Activated T-cell treated with anti-CD3 and anti-CD28 coated beads for 4 hours (primary cell): ENCODE measurements around the gene AKAP12.

Experiments
- DNase-seq: peaks from one replicate; pipeline ENCODE4 v3.0.0-alpha.2; 2020

Gene AKAP12

GRCh38 chr6:151284012-151284411 is 44.2 kb downstream of the AKAP12 start:
- no peak for DNase-seq

- no peak for DNase-seq
These were observed 44.8 kb downstream of the AKAP12 start for GRCh38 chr6:151284548-151285017.

GRCh38 chr6:151285122-151285521 is 45.4 kb downstream of the AKAP12 start:
- DNase-seq = no peak

DNA sequence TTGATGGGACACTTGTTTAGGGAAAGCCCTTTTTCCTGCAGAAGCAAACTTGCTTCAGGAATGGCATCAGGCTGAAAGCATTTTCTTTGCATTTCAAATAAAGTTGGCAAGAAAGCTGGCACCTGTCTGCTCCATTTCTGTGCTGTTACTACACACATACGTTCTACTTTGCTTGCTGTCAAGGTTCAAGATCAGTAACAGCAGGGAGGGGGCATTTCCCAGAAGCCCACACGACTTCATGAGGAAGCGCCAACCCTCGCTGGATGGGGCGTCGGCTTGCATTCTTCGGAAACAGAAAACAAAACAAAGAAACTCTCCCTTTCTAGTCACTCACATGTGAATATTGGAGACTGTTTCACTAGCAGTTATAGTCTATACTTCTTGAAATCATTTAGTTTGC is 46.4 kb downstream of the AKAP12 start:
- no peak for DNase-seq

DNA sequence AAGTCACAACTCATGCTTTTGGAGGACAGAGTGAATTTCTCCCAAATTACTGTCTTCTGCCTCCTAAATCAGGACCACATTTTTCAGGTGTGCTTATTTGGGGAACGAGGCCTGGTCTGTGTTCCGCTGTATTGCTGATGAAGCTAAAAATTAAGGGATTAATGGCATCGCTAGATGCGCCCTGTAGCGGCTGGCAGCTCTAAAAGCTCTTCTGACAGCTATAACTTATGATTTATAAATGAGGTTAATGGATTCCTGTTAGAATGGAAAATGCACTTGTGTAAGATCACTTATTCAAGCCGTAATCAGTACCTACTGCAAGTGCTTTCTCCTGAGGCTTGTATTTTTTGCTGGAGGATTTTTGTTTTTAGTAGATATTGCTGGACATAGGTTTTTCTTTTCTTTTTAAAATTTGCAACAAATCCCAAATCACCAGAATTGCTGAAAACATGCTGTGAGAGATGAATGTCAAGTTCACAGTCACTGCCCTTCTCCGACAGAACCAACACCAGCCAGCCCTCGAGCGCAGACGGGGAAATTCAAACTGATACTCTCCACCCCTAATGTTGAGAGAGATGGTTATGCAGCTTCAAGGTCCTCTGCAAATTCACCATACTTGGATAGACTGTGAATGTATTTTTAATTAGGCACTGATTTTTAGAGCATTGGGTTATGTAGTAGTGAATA is 49.1 kb downstream of the AKAP12 start:
- DNase-seq = no peak

GRCh38 chr6:151289399-151290007 is 49.7 kb downstream of the AKAP12 start:
- DNase-seq = no peak

GRCh38 chr6:151290877-151291721 is 51.3 kb downstream of the AKAP12 start:
- DNase-seq = no peak

- DNase-seq = no peak
These were observed 51.9 kb downstream of the AKAP12 start for GRCh38 chr6:151291722-151292059.

DNA sequence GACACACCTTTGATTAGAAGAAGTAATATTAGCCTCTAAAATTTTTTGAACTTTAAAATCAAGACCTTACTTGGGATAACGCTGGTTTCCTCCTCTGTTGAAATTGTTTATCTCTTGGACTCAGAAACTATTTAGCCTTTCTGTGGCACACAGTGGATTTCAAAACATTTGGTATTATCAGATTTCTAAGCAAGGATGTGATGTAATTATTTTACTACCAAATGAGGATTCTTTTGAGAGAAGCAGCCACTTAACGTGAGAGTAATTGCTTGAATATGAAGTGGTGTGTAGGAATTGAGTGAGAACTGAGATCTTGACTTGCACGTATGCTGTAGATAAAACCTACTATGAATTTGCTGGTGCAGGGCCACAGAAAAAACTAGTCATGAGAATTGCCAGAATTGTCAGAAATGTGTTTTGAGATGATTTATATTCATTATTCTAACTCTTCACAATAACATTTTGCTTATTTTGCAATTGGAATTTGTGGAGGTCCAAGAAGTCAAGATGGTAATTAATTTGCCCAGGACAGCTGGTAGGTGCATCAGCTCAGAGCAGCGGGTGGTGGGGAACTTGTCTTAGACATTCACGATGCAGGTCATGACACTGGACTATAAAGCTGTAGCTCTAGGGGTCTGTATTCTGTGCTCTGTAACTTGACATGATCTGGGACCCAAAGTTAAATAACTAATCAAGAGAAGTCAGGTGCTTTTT is 53.4 kb downstream of the AKAP12 start:
- DNase-seq = no peak

GRCh38 chr6:151293688-151294016 is 53.9 kb downstream of the AKAP12 start:
- no peak for DNase-seq

GRCh38 chr6:151294561-151295101 is 54.9 kb downstream of the AKAP12 start:
- DNase-seq = no peak

DNA sequence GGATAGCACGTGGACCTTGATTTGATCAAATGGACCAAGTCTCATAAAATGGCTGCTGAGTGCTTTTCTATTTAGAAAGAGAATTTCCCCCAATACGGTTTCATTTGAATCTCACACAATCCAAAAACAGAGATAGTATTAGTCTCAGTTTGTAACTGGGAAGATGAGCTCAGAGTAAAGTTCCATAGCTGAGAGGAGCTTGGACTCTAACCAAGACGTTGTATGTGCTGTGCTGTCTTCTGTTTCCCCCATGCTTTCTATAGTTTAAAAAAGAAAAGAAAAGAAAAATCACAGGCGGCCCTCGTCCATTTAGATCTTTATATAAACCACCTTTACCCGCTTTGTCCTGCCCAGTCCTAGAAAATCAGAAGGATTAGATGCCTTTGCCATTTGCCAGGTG is 58.1 kb downstream of the AKAP12 start:
- no peak for DNase-seq

DNA sequence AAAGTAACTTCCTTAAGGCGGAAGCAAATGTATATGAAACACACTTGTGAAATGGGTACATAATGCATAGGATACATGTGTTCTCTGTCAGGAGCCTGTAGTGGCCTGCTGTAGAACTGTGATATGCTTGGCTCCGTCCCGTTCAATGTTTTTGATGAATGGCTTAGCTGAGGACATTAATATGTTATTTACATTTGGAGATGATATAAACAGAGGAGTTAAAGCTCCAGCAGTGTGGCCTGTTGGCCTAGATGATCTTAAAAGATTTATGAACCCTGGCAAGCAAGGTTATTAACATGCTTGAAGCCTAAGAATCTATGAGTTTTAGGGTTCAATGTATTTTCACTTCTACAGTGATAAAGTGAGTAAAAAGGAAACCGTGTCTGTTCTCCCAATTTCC is 59.2 kb downstream of the AKAP12 start:
- DNase-seq = no peak

GRCh38 chr6:151300267-151300991 is 60.7 kb downstream of the AKAP12 start:
- DNase-seq = no peak

DNA sequence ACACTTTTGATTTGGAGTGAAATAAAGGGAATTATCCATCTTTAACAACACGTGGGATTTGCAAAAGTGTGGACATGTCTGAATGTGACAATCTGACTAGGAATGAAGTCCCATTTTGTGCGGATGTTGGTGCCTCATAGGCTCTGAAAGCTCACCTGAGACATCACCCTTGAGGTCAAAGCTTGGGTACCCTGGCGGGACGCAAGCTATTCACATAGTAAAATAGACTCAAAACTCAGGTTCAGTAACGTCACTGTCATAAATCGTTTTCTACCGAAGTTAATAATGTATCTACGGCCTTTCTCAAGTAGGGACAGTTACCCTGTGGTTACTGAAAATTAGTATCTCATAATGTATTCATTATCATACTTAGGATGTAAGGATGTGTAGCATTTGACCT is 61.8 kb downstream of the AKAP12 start:
- no peak for DNase-seq

DNA sequence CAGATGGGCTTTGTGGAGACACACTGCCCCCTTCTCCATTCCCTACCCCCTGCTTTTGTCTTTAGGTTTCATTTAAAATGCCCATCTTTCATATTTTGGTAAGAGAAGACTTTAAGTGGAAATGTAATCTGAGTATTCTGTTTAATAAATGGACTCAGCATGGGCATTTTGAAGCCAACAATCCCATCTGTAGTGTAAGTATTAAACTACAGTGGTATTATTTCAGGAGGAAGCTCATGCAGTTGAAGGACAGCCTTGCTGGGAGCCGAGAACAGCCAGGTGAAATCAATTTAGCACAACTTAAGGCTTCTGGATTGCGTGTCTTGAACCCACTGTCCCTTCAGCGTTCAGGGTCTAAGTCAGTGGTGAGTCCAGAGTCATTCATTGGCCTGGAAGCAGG is 63.5 kb downstream of the AKAP12 start:
- DNase-seq = no peak

GRCh38 chr6:151306269-151306783 is 66.6 kb downstream of the AKAP12 start:
- DNase-seq = no peak

GRCh38 chr6:151307501-151307900 is 67.7 kb downstream of the AKAP12 start:
- no peak for DNase-seq

GRCh38 chr6:151309619-151310018 is 69.9 kb downstream of the AKAP12 start:
- DNase-seq = no peak

DNA sequence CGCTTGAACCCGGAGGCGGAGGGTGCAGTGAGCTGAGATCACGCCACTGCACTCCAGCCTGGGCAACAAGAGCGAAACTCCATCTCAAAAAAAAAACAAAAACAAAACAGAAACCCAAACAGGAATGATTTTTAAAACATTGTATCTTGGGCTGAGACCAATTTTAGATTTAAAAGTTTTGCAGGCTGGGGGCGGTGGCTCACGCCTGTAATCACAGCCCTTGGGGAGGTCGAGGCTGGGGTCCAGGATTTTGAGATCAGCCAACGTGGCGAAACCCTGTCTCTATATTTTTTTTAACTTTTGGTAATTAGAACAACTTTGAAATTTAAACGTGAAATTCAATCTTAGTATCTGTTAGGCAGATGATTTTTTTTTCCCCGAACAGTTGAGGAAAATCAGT is 70.5 kb downstream of the AKAP12 start:
- DNase-seq = no peak

DNA sequence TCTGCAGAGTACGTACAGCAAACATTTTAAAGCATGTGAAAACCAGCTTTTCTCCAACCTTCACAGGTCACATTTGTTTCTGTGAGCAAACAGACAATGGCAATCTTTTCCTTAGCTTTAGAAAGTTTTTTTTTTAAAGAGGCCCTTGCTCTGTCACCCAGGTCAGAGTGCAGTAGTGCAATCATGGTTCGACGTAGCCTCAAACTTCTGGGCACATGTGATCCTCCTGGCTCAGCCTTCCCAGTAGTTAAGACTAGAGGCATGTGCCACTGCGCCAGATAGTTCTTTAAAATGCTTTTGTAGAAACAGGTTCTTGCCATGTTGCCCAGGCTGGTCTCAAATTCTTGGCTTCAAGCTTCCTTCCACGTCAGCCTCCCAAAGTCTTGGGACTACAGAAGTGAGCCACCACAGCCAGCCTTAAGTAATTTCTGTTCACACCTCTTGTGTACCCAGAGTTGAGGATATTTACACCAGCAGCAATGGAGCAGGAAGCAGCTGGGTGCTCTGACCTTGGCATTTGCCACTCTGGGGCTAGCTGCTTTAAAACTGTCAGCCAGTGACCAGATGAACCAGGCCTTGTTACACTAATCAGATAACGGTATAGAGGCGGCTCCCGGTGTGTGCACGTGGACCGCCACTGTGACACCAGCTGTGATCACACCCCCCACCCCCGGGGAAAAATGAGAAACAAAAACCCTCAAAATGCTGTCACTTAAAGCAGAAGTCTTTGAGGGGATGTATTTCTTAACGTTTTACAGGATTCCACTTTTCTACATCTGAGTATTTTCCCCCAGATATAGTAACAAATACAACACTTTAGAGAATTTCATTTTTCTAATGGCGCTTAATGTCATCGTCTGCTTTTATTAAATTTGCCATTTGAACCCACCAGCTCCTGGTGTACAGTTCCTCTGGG is 71.3 kb downstream of the AKAP12 start:
- no peak for DNase-seq
